Thymus (tissue), 11 donors: ENCODE measurements around the gene CLEC16A. TPM values are rescaled to one million over a fixed set of nuclear protein-coding genes. Genes with fewer than 3 reads are reported as not detected.
"Not testable (repeated sequence)": the region's sequence is repeated elsewhere in the genome, so short reads cannot be mapped to it uniquely, and the experiment has no call there.

ENCODE experiments used
- DNase-seq, 9 donors: peaks; one replicate each; pipeline ENCODE4 v3.0.0-alpha.2; 2013; ENCODE audit warnings: low spot score in 9 of 9, low read depth in 6 of 9, missing footprints in 1 of 9
- H3K27ac ChIP-seq, 2 donors: one replicate each; pipeline ENCODE4 v1.5.1; 2013; ENCODE audit warnings: control low read depth in 1 of 2, low read depth in 1 of 2, low read length in 1 of 2, mild to moderate bottlenecking in 1 of 2, moderate library complexity in 1 of 2
- H3K27me3 ChIP-seq, 2 donors: one replicate each; pipeline ENCODE4 v1.5.1; 2013; ENCODE audit warnings: low read length in 1 of 2; ENCODE audit not compliant: control insufficient read depth in 2 of 2, insufficient read depth in 1 of 2
- H3K36me3 ChIP-seq, 2 donors: one replicate each; pipeline ENCODE4 v1.5.1; 2013; ENCODE audit warnings: low read length in 1 of 2, mild to moderate bottlenecking in 1 of 2, moderate library complexity in 1 of 2; ENCODE audit not compliant: control insufficient read depth in 2 of 2, insufficient read depth in 2 of 2
- H3K4me1 ChIP-seq, 2 donors: one replicate each; pipeline ENCODE4 v1.5.1; 2013; ENCODE audit warnings: low read length in 2 of 2; ENCODE audit not compliant: control insufficient read depth in 2 of 2, insufficient read depth in 2 of 2
- H3K4me3 ChIP-seq, 2 donors: one replicate each; pipeline ENCODE4 v1.5.1; 2013; ENCODE audit warnings: low read length in 2 of 2, control low read depth in 1 of 2, mild to moderate bottlenecking in 1 of 2
- H3K9me3 ChIP-seq, 2 donors: one replicate each; pipeline ENCODE4 v1.5.1; 2013; ENCODE audit warnings: low read length in 1 of 2, mild to moderate bottlenecking in 1 of 2; ENCODE audit not compliant: control insufficient read depth in 2 of 2, insufficient read depth in 1 of 2
- WGBS: extraction: QIAGEN DNeasy Blood & Tissue Kit; methylation state at CpG from one replicate; pipeline ENCODE4 v1.1.7; 2013; 5-methylcytosine and 5-hydroxymethylcytosine counted together
- polyA plus RNA-seq: library from polyadenylated mRNA; stranded (reverse); fragments of 200-250 nt; gene quantifications from one replicate; pipeline ENCODE4 v1.2.3, GENCODE V29; 2013
- total RNA-seq: library from RNA; stranded (reverse); fragments of 120-200 nt; gene quantifications from one replicate; pipeline ENCODE4 v1.2.4, GENCODE V29; 2013
- donor health status: healthy.

The CLEC16A gene
- total and polyA plus RNA-seq, 2 donors = 18.8 to 19.9 TPM

DNA sequence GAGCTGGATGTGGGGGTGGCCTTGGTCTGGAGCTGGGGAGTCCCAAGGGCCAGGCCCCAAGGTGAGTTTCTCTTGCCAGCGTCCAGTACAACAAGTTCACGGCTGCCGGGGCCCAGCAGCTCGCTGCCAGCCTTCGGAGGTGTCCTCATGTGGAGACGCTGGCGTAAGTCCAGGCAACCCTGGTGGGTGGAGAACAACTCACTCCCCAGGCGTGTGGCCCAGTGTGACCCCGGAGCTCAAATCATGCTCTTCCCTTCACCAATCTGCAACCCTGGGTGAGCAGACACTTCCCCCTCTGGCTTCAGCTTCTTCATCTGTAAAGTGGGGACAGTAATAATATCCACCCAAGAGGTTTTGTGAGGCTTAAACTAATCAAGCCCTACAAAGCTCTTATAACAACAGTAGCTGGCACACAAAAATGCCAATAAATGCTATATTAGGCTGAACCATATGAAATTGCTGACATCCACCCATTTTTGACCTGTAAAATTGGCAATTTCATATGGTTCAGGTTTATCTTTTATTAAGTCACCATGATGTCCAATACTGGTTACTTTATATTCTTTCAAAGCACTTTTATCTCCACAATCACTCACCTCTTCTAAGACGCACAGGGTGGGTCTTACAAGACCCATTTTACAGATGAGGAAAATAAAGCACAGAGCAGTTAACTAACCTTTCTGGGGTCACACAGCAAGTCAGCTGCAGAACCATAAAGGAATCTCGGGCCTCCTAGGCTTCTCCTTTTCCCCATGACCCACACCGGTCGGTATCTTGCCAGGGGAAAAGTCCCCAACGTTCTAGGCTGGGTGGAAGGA is 21.8 kb upstream of the CLEC16A start:
- 90% methylated on average over 14 of the region's 14 CpGs for WGBS
- Histone ChIP-seq H3K4me3 (no peak overlapping the region), H3K9me3 (no peaks in the 10 kb centered on the region), H3K4me1 (no peaks in the 10 kb centered on the region), H3K27ac (no peak overlapping the region), H3K27me3 (no peaks in the 10 kb centered on the region), H3K36me3 (peaks cover 31 to 33% of the 10 kb centered on the region in 2 donors)
- no peak for DNase-seq

GRCh38 chr16:10923146-10923649 is 21.2 kb upstream of the CLEC16A start:
- no peaks in the 10 kb centered on the region for H3K4me1 ChIP-seq
- H3K27ac ChIP-seq = no peak overlapping the region
- H3K4me3 ChIP-seq = no peak overlapping the region
- 97% methylated on average over 10 of the region's 10 CpGs for WGBS
- no peaks in the 10 kb centered on the region for H3K27me3 ChIP-seq
- H3K9me3 ChIP-seq = no peaks in the 10 kb centered on the region
- DNase-seq = no peak
- H3K36me3 ChIP-seq = peaks cover 35 to 39% of the 10 kb centered on the region in 2 donors

DNA sequence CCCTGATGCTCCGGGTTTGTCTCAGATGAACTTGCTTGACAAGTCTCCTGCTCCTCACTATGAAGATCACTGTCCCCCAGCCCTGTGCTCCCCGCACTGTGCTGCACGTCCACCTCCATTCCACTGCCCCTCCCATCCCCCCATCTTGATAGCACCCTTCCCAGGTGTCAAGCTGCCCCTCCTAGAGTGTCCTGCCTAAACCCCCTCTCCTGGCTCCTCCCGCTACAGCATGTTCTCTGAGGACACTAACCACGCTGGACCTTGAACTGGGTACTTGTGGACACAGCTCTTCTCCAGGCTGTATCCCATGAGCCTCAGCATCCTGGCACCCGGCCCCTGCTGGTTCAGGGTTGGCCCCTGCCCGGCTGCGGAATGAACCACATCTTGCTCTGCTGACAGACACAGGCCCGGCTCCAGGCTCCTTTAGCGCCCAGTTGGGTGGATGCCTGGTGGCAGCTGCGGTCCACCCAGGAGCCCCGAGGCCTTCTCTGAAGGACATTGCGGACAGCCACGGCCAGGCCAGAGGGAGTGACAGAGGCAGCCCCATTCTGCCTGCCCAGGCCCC is 20.6 kb upstream of the CLEC16A start:
- H3K4me3 ChIP-seq = no peak overlapping the region
- H3K27ac ChIP-seq = no peak overlapping the region
- H3K27me3 ChIP-seq = no peaks in the 10 kb centered on the region
- H3K36me3 ChIP-seq = peaks cover 35 to 44% of the 10 kb centered on the region in 2 donors
- H3K4me1 ChIP-seq = no peaks in the 10 kb centered on the region
- WGBS = 97% methylated on average over 14 of the region's 14 CpGs
- no peak for DNase-seq
- no peaks in the 10 kb centered on the region for H3K9me3 ChIP-seq

- H3K9me3 ChIP-seq, DNase-seq, H3K27ac ChIP-seq, H3K4me1 ChIP-seq, H3K27me3 ChIP-seq, H3K4me3 ChIP-seq: not testable (repeated sequence)
- 98% methylated on average over 3 of the region's 3 CpGs for WGBS
- H3K36me3 ChIP-seq = peaks cover 42 to 55% of the 10 kb centered on the region in 2 donors
These were observed 19.1 kb upstream of the CLEC16A start for GRCh38 chr16:10925285-10925684.

DNA sequence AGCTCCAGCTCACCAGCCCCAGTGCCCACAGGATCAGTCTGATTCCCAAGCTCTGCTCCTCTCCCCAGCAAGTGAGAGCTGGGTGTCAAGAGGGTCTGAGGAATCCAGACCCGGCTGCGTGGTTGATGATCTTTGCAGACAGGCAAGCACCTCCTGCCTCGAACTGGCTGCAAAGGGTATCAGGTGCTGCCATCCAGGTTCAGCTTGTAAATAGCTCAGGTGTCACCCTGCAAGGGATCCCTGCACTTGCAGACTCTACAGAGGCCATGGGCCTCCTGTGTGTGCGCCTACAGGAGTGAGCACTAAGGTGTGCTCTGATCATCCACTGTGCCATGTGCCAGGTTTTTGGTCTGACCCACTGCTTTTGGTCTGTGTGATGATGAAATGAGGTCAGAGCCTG is 18.3 kb upstream of the CLEC16A start:
- peaks cover 42 to 55% of the 10 kb centered on the region in 2 donors for H3K36me3 ChIP-seq

GRCh38 chr16:10926867-10927266 is 17.5 kb upstream of the CLEC16A start:
- Histone ChIP-seq H3K36me3 (peaks cover 36 to 55% of the 10 kb centered on the region in 2 donors), H3K4me1 (peaks cover 0 to 2% of the 10 kb centered on the region in 2 donors), H3K27me3 (no peaks in the 10 kb centered on the region), H3K27ac (no peak overlapping the region), H3K9me3 (no peaks in the 10 kb centered on the region), H3K4me3 (no peak overlapping the region)
- DNase-seq = no peak
- 97% methylated on average over 5 of the region's 5 CpGs for WGBS

More for the DNA sequence above, 18.3 kb upstream of the CLEC16A start:
- H3K27ac ChIP-seq = no peak overlapping the region
- peaks cover 0 to 2% of the 10 kb centered on the region in 2 donors for H3K4me1 ChIP-seq
- DNase-seq = no peak
- H3K4me3 ChIP-seq = no peak overlapping the region
- H3K9me3 ChIP-seq = no peaks in the 10 kb centered on the region
- WGBS = 82% methylated on average over 4 of the region's 4 CpGs
- H3K27me3 ChIP-seq = no peaks in the 10 kb centered on the region

GRCh38 chr16:10927497-10928112 is 16.8 kb upstream of the CLEC16A start:
- 98% methylated on average over 11 of the region's 11 CpGs for WGBS
- Histone ChIP-seq H3K36me3 (peaks cover 33 to 60% of the 10 kb centered on the region in 2 donors), H3K27ac (no peak overlapping the region), H3K4me3 (no peak overlapping the region), H3K9me3 (no peaks in the 10 kb centered on the region), H3K27me3 (no peaks in the 10 kb centered on the region), H3K4me1 (peaks cover 0 to 2% of the 10 kb centered on the region in 2 donors)
- no peak for DNase-seq

- not testable (repeated sequence) for H3K4me3 ChIP-seq, H3K27me3 ChIP-seq, H3K9me3 ChIP-seq, H3K27ac ChIP-seq, H3K4me1 ChIP-seq, DNase-seq
- H3K36me3 ChIP-seq = peaks cover 37 to 63% of the 10 kb centered on the region in 2 donors
- WGBS = 97% methylated on average over 12 of the region's 12 CpGs
These were observed 15.3 kb upstream of the CLEC16A start for GRCh38 chr16:10929097-10929496.
